DOHH2 (cell line): ENCODE data around the gene AP4M1.

Experiments
- H3F3A ChIP-seq: fragments of 200-600 bp; sonication (generic), shearing (Covaris generic); 2 replicates; pipeline ENCODE4 v1.6.0; 2016; ENCODE audit warnings: antibody characterized with exemption, mild to moderate bottlenecking; ENCODE audit not compliant: control insufficient read depth, insufficient read depth
- H3K27ac ChIP-seq: fragments of 200-600 bp; sonication (generic); 2 replicates; pipeline ENCODE4 v1.5.1; 2014; ENCODE audit warnings: low read depth, mild to moderate bottlenecking, low read length, moderate library complexity
- H3K27me3 ChIP-seq: fragments of 200-600 bp; sonication (generic); 2 replicates; pipeline ENCODE4 v1.6.1; 2014; ENCODE audit warnings: mild to moderate bottlenecking, low read length, mixed read lengths; ENCODE audit not compliant: control insufficient read depth
- H3K36me3 ChIP-seq: fragments of 200-600 bp; sonication (generic); 2 replicates; pipeline ENCODE4 v1.6.1; 2014; ENCODE audit warnings: mild to moderate bottlenecking, low read length, moderate library complexity, mixed read lengths; ENCODE audit not compliant: control insufficient read depth
- H3K4me1 ChIP-seq: fragments of 200-600 bp; sonication (generic); 2 replicates; pipeline ENCODE4 v1.6.1; 2014; ENCODE audit warnings: mild to moderate bottlenecking, low read length, mixed read lengths; ENCODE audit not compliant: control insufficient read depth
- H3K4me2 ChIP-seq: fragments of 200-600 bp; sonication (generic); 2 replicates; pipeline ENCODE4 v1.6.0; 2014; ENCODE audit warnings: mild to moderate bottlenecking, low read length, moderate library complexity
- H3K4me3 ChIP-seq: fragments of 200-600 bp; sonication (generic); 2 replicates; pipeline ENCODE4 v1.5.1; 2014; ENCODE audit warnings: mild to moderate bottlenecking, low read length, mixed read lengths
- H3K79me2 ChIP-seq: fragments of 200-600 bp; sonication (generic); 2 replicates; pipeline ENCODE4 v1.6.1; 2014; ENCODE audit warnings: mild to moderate bottlenecking, low read length, mixed read lengths; ENCODE audit not compliant: control insufficient read depth
- H3K9me2 ChIP-seq: fragments of 200-600 bp; sonication (generic); replicated peaks from 2 replicates; pipeline ENCODE4 v1.6.1; 2014; ENCODE audit warnings: mild to moderate bottlenecking, low read length, mixed read lengths; ENCODE audit not compliant: control insufficient read depth
- H3K9me3 ChIP-seq: fragments of 200-600 bp; sonication (generic); 2 replicates; pipeline ENCODE4 v1.6.1; 2014; ENCODE audit warnings: antibody characterized with exemption, low read length, mixed read lengths; ENCODE audit not compliant: control insufficient read depth, insufficient read depth
- H4K20me1 ChIP-seq: fragments of 200-600 bp; sonication (generic); 2 replicates; pipeline ENCODE4 v1.6.0; 2014; ENCODE audit warnings: low read depth, mild to moderate bottlenecking, antibody characterized with exemption, low read length, moderate library complexity; ENCODE audit not compliant: control insufficient read depth, insufficient read depth
- CTCF ChIP-seq: fragments of 200-600 bp; sonication (generic); IDR thresholded peaks from one replicate; pipeline ENCODE4 v1.5.1; 2014; ENCODE audit warnings: antibody characterized with exemption, mild to moderate bottlenecking, low read depth, low read length; ENCODE audit not compliant: poor library complexity, severe bottlenecking
- EZH2phosphoT487 ChIP-seq: fragments of 200-600 bp; sonication (generic); IDR thresholded peaks from 2 replicates; pipeline ENCODE4 v1.6.1; 2017; ENCODE audit warnings: borderline replicate concordance, mild to moderate bottlenecking, antibody characterized with exemption, low read length, moderate library complexity, mixed read lengths

AP4M1 gene

GRCh38 chr7:100082978-100083377, 18.5 kb upstream of the AP4M1 start:
- H3F3A ChIP-seq, result peaks cover 19% of the 10 kb centered on the region
- H4K20me1 ChIP-seq, result peaks cover 11% of the 10 kb centered on the region; the same call in 1 of the 2 replicates
- TF ChIP-seq EZH2phosphoT487 (no peak), CTCF (no peak)
- H3K4me3 ChIP-seq, result peak overlapping the region; percentile 79
- peaks cover 12% of the 10 kb centered on the region for H3K36me3 ChIP-seq
- H3K9me3 ChIP-seq, result no peaks in the 10 kb centered on the region
- peak overlapping the region; percentile 19 for H3K27ac ChIP-seq
- H3K27me3 ChIP-seq, result peaks cover 7% of the 10 kb centered on the region; the same call in 1 of the 2 replicates
- H3K4me2 ChIP-seq, result peak overlapping the region; percentile 82
- peaks cover 36% of the 10 kb centered on the region for H3K79me2 ChIP-seq
- peaks cover 27% of the 10 kb centered on the region for H3K4me1 ChIP-seq
- no peaks in the 10 kb centered on the region for H3K9me2 ChIP-seq

- no peak overlapping the region for H3K4me2 ChIP-seq
- H3K4me3 ChIP-seq, result no peak overlapping the region
- no peaks in the 10 kb centered on the region for H4K20me1 ChIP-seq
- peaks cover 7% of the 10 kb centered on the region; the same call in 1 of the 2 replicates for H3K27me3 ChIP-seq
- no peak overlapping the region for H3K27ac ChIP-seq
- peaks cover 41% of the 10 kb centered on the region for H3K4me1 ChIP-seq
- H3K9me3 ChIP-seq, result no peaks in the 10 kb centered on the region
- TF ChIP-seq EZH2phosphoT487 (no peak), CTCF (no peak)
- H3K36me3 ChIP-seq, result peaks cover 11% of the 10 kb centered on the region
- H3K9me2 ChIP-seq, result no peaks in the 10 kb centered on the region
- H3K79me2 ChIP-seq, result peaks cover 35% of the 10 kb centered on the region
- peaks cover 27% of the 10 kb centered on the region for H3F3A ChIP-seq
Measured at GRCh38 chr7:100085515-100085914, 15.9 kb upstream of the AP4M1 start.

- no peaks in the 10 kb centered on the region for H3K9me2 ChIP-seq
- peaks cover 44% of the 10 kb centered on the region for H3F3A ChIP-seq
- H4K20me1 ChIP-seq, result no peaks in the 10 kb centered on the region
- H3K9me3 ChIP-seq, result no peaks in the 10 kb centered on the region
- no peak overlapping the region for H3K4me3 ChIP-seq
- H3K79me2 ChIP-seq, result peaks cover 25% of the 10 kb centered on the region
- peaks cover 39% of the 10 kb centered on the region for H3K4me1 ChIP-seq
- no peak overlapping the region for H3K4me2 ChIP-seq
- peaks cover 7% of the 10 kb centered on the region; the same call in 1 of the 2 replicates for H3K27me3 ChIP-seq
- TF ChIP-seq CTCF (no peak), EZH2phosphoT487 (no peak)
- peaks cover 28% of the 10 kb centered on the region for H3K36me3 ChIP-seq
- no peak overlapping the region for H3K27ac ChIP-seq
Measured at GRCh38 chr7:100087055-100087750, 14.2 kb upstream of the AP4M1 start.
